ENCODE results near the gene RANBP9. TPM values are rescaled to one million over a fixed set of nuclear protein-coding genes. Genes with fewer than 3 reads are reported as not detected.

The RANBP9 gene
- polyA plus RNA-seq, 3 donors: 1.8 to 26.1 (median 2.0) TPM

GRCh38 chr6:13698715-13699114 lies 12.9 kb downstream of the RANBP9 start:
- no peaks in the 10 kb centered on the region for H3K27me3 Mint-ChIP-seq (ENCODE audit: low read depth in 3 of 3)
- Histone ChIP-seq H3K9ac (ENCODE audit: insufficient read depth, low read length, poor library complexity, severe bottlenecking) (no peak overlapping the region), H4K20me1 (ENCODE audit: insufficient read depth, low read length) (peaks cover 100% of the 10 kb centered on the region), H3K4me1 (ENCODE audit: control insufficient read depth in 1 of 2, insufficient read depth in 2 of 2, low read length in 2 of 2) (peaks cover 19 to 30% of the 10 kb centered on the region in 2 donors), H3K36me3 (replicated peaks in 1 of 2; ENCODE audit: control insufficient read depth in 1 of 2, insufficient read depth in 2 of 2, low read length in 2 of 2) (peaks cover 0 to 24% of the 10 kb centered on the region in 2 donors), H3K9me3 (replicated peaks in 1 of 2; ENCODE audit: control insufficient read depth in 1 of 2, insufficient read depth in 1 of 2, low read length in 2 of 2) (no peaks in the 10 kb centered on the region), H3K27ac (ENCODE audit: low read depth in 1 of 2, low read length in 2 of 2) (no peak overlapping the region), H3K4me3 (replicated peaks in 1 of 3; ENCODE audit: low read depth in 2 of 3, low read length in 3 of 3) (no peak overlapping the region), H3K4me2 (replicated peaks; ENCODE audit: extremely low read depth, low read length, poor library complexity, severe bottlenecking) (no peak overlapping the region), H3K27me3 (ENCODE audit: control insufficient read depth in 2 of 2, insufficient read depth in 2 of 2, low read length in 2 of 2) (no peaks in the 10 kb centered on the region), H3K79me2 (ENCODE audit: insufficient read depth, low read length) (peaks cover 100% of the 10 kb centered on the region), H2AFZ (ENCODE audit: insufficient read depth, low read depth, low read length, poor library complexity, severe bottlenecking) (no peak overlapping the region)
- no peak overlapping the region for H3K27ac Mint-ChIP-seq
- no CpG with 5 or more reads among the region's 5 CpGs for WGBS (ENCODE audit: insufficient coverage)
- no peak overlapping the region for H3K4me3 Mint-ChIP-seq
- intact Hi-C loops (cut with micrococcal nuclease): no loop called here
- peaks cover 31% of the 10 kb centered on the region for H3K4me1 Mint-ChIP-seq
- TF ChIP-seq CTCF (IDR thresholded peaks at IDR 0.05): no peak
- DNase-seq: no peak
- H3K36me3 Mint-ChIP-seq: peaks cover 22 to 29% of the 10 kb centered on the region in 2 donors
- H3K9me3 Mint-ChIP-seq: no peaks in the 10 kb centered on the region

GRCh38 chr6:13697857-13698256 lies 13.8 kb downstream of the RANBP9 start:
- Histone ChIP-seq H4K20me1 (ENCODE audit: insufficient read depth, low read length) (peaks cover 100% of the 10 kb centered on the region), H3K27me3 (ENCODE audit: control insufficient read depth in 2 of 2, insufficient read depth in 2 of 2, low read length in 2 of 2) (no peaks in the 10 kb centered on the region), H3K9ac (ENCODE audit: insufficient read depth, low read length, poor library complexity, severe bottlenecking) (no peak overlapping the region), H3K4me2 (replicated peaks; ENCODE audit: extremely low read depth, low read length, poor library complexity, severe bottlenecking) (no peak overlapping the region), H2AFZ (ENCODE audit: insufficient read depth, low read depth, low read length, poor library complexity, severe bottlenecking) (no peak overlapping the region), H3K4me3 (replicated peaks in 1 of 3; ENCODE audit: low read depth in 2 of 3, low read length in 3 of 3) (no peak overlapping the region), H3K36me3 (replicated peaks in 1 of 2; ENCODE audit: control insufficient read depth in 1 of 2, insufficient read depth in 2 of 2, low read length in 2 of 2) (peaks cover 3 to 32% of the 10 kb centered on the region in 2 donors), H3K4me1 (ENCODE audit: control insufficient read depth in 1 of 2, insufficient read depth in 2 of 2, low read length in 2 of 2) (peaks cover 12 to 22% of the 10 kb centered on the region in 2 donors), H3K9me3 (replicated peaks in 1 of 2; ENCODE audit: control insufficient read depth in 1 of 2, insufficient read depth in 1 of 2, low read length in 2 of 2) (no peaks in the 10 kb centered on the region), H3K79me2 (ENCODE audit: insufficient read depth, low read length) (peaks cover 100% of the 10 kb centered on the region), H3K27ac (ENCODE audit: low read depth in 1 of 2, low read length in 2 of 2) (peak overlapping the region in 1 of 2 donors; percentile 10)
- no peak for TF ChIP-seq CTCF (IDR thresholded peaks at IDR 0.05)
- Mint-ChIP-seq H3K4me3 (no peak overlapping the region), H3K9me3 (no peaks in the 10 kb centered on the region), H3K4me1 (peaks cover 31% of the 10 kb centered on the region), H3K36me3 (peaks cover 22 to 37% of the 10 kb centered on the region in 2 donors), H3K27me3 (ENCODE audit: low read depth in 3 of 3) (no peaks in the 10 kb centered on the region), H3K27ac (peak overlapping the region in 1 of 7 donors; percentile 39)
- intact Hi-C loops (cut with micrococcal nuclease): no loop called here
- no peak for DNase-seq
- WGBS (ENCODE audit: insufficient coverage): no CpG with 5 or more reads among the region's 2 CpGs

Data from CD14-positive monocyte (primary cell).